HG02588 (cell line): ENCODE measurements around the gene B4GALNT4.
"Not testable (repeated sequence)": the region's sequence is repeated elsewhere in the genome, so short reads cannot be mapped to it uniquely, and the experiment has no call there.

Source experiments
- ATAC-seq: cut with Tn5 transposase; IDR thresholded peaks from one replicate; pipeline ENCODE4 v1.9.1; 2021; ENCODE audit warnings: mild to moderate bottlenecking, moderate library complexity; ENCODE audit not compliant: unreplicated experiment

The B4GALNT4 gene

GRCh38 chr11:417652-418342, 48.5 kb downstream of the B4GALNT4 start:
- ATAC-seq = no peak

GRCh38 chr11:418343-419247, 49.3 kb downstream of the B4GALNT4 start:
- no peak for ATAC-seq

GRCh38 chr11:419248-420005, 50.1 kb downstream of the B4GALNT4 start:
- no peak for ATAC-seq

- no peak for ATAC-seq
Measured at GRCh38 chr11:420054-420910, 51.0 kb downstream of the B4GALNT4 start.

- no peak for ATAC-seq
Measured at GRCh38 chr11:420911-421321, 51.6 kb downstream of the B4GALNT4 start.

GRCh38 chr11:422249-422656, 53.0 kb downstream of the B4GALNT4 start:
- no peak for ATAC-seq

GRCh38 chr11:424232-424631, 54.9 kb downstream of the B4GALNT4 start:
- no peak for ATAC-seq

- ATAC-seq = not testable (repeated sequence)
Measured at GRCh38 chr11:424766-425165, 55.5 kb downstream of the B4GALNT4 start.

- no peak for ATAC-seq
Measured at GRCh38 chr11:425301-425700, 56.0 kb downstream of the B4GALNT4 start.

- no peak for ATAC-seq
Measured at GRCh38 chr11:426851-427250, 57.6 kb downstream of the B4GALNT4 start.

GRCh38 chr11:428295-428694, 59.0 kb downstream of the B4GALNT4 start:
- no peak for ATAC-seq

- no peak for ATAC-seq
Measured at GRCh38 chr11:429391-429790, 60.1 kb downstream of the B4GALNT4 start.

- ATAC-seq = no peak
Measured at GRCh38 chr11:429931-430456, 60.7 kb downstream of the B4GALNT4 start.
